Measurements from ENCODE around the gene CATSPER1. TPM values are rescaled to one million over a fixed set of nuclear protein-coding genes. Genes with fewer than 3 reads are reported as not detected.

CATSPER1 gene
- total RNA-seq, 4 donors from 2014 or later, result 0.87 TPM; not detected in 3

GRCh38 chr11:66052664-66052982, 26.3 kb upstream of the CATSPER1 start:
- peak overlapping the region; percentile 85 to 95 (median 92) for H3K27ac ChIP-seq
- WGBS, 2 donors, result 1 to 2% methylated on average over 14 to 17 of the region's 17 CpGs
- peak overlapping the region; percentile 85 to 98 (median 92) for H3K4me3 ChIP-seq
- TF ChIP-seq CTCF (IDR thresholded peaks at IDR 0.05), result no peak
- no peak for TF ChIP-seq POLR2A (IDR thresholded peaks at IDR 0.05)
- no peak for TF ChIP-seq EP300 (IDR thresholded peaks at IDR 0.05)
- no peaks in the 10 kb centered on the region for H3K9me3 ChIP-seq
- H3K36me3 ChIP-seq, result peaks cover 0 to 41% (median 17%) of the 10 kb centered on the region in 3 donors
- peaks cover 0 to 55% (median 16%) of the 10 kb centered on the region in 4 donors for H3K4me1 ChIP-seq
- no peak for DNase-seq (ENCODE audit: low spot score in 2 of 2)
- H3K27me3 ChIP-seq, result peaks cover 0 to 19% of the 10 kb centered on the region in 2 donors

- Histone ChIP-seq H3K4me1 (peaks cover 0 to 55% (median 16%) of the 10 kb centered on the region in 4 donors), H3K9me3 (no peaks in the 10 kb centered on the region), H3K27ac (peak within 1 kb of the TSS; percentile 85 to 95 (median 92)), H3K27me3 (peaks cover 0 to 19% of the 10 kb centered on the region in 2 donors), H3K4me3 (peak within 1 kb of the TSS; percentile 85 to 98 (median 92)), H3K36me3 (peaks cover 0 to 35% (median 11%) of the 10 kb centered on the region in 3 donors)
- peak; percentile 89 to 91 for DNase-seq (ENCODE audit: low spot score in 2 of 2)
- WGBS, 2 donors, result 0 to 1% methylated on average over 27 to 37 of the region's 84 CpGs
- peak in 1 of 5 experiments; percentile 45 for TF ChIP-seq CTCF (IDR thresholded peaks at IDR 0.05)
- peak; percentile 45 to 71 for TF ChIP-seq POLR2A (IDR thresholded peaks at IDR 0.05)
- peak; percentile 94 to 95 for TF ChIP-seq EP300 (IDR thresholded peaks at IDR 0.05)
These were observed 25.7 kb upstream of the CATSPER1 start, which contains the start of gene SF3B2 for GRCh38 chr11:66051766-66052663. Gene SF3B2, plus strand, starts transcription at chr11:66052364. Its CDS starts 21 bp downstream, at chr11:66052385.

- TF ChIP-seq CTCF (IDR thresholded peaks at IDR 0.05), result no peak
- TF ChIP-seq POLR2A (IDR thresholded peaks at IDR 0.05), result no peak
- TF ChIP-seq EP300 (IDR thresholded peaks at IDR 0.05), result no peak
- Histone ChIP-seq H3K4me1 (peaks cover 0 to 55% (median 16%) of the 10 kb centered on the region in 4 donors), H3K27me3 (peaks cover 0 to 22% of the 10 kb centered on the region in 2 donors), H3K27ac (peak overlapping the region; percentile 85 to 95 (median 92)), H3K4me3 (peak overlapping the region; percentile 72 to 94 (median 88)), H3K9me3 (no peaks in the 10 kb centered on the region), H3K36me3 (peaks cover 0 to 28% (median 4%) of the 10 kb centered on the region in 3 donors)
- no peak for DNase-seq (ENCODE audit: low spot score in 2 of 2)
- 7 to 13% methylated on average over 12 of the region's 12 CpGs for WGBS, 2 donors
These were observed 25.1 kb upstream of the CATSPER1 start for GRCh38 chr11:66051371-66051765.

GRCh38 chr11:66050581-66051231, 24.4 kb upstream of the CATSPER1 start:
- H3K9me3 ChIP-seq, result no peaks in the 10 kb centered on the region
- peaks cover 0 to 51% (median 16%) of the 10 kb centered on the region in 4 donors for H3K4me1 ChIP-seq
- DNase-seq (ENCODE audit: low spot score in 2 of 2), result no peak
- TF ChIP-seq CTCF (IDR thresholded peaks at IDR 0.05), result no peak
- no peak for TF ChIP-seq POLR2A (IDR thresholded peaks at IDR 0.05)
- no peak for TF ChIP-seq EP300 (IDR thresholded peaks at IDR 0.05)
- WGBS, 2 donors, result 66 to 72% methylated on average over 5 of the region's 5 CpGs
- peaks cover 0 to 23% of the 10 kb centered on the region in 2 donors for H3K27me3 ChIP-seq
- peaks cover 0 to 22% (median 4%) of the 10 kb centered on the region in 3 donors for H3K36me3 ChIP-seq
- H3K4me3 ChIP-seq, result peak overlapping the region in 1 of 4 donors; percentile 90
- peak overlapping the region; percentile 85 to 95 (median 92) for H3K27ac ChIP-seq
